ENCODE data around the gene SLC35G1. TPM values are rescaled to one million over a fixed set of nuclear protein-coding genes. Genes with fewer than 3 reads are reported as not detected.

SLC35G1 gene
- total RNA-seq, 2 experiments from 2014 or later: 2.2 to 3.1 TPM

GRCh38 chr10:93865794-93866425 is 27.9 kb upstream of the SLC35G1 start:
- Mint-ChIP-seq H3K36me3 (ENCODE audit: low read depth) (no peaks in the 10 kb centered on the region), H3K9me3 (ENCODE audit: insufficient read depth) (no peaks in the 10 kb centered on the region), H3K27me3 (ENCODE audit: low read depth) (peaks cover 7% of the 10 kb centered on the region), H3K4me1 (ENCODE audit: low read depth) (no peaks in the 10 kb centered on the region), H3K4me3 (no peak overlapping the region), H3K27ac (no peak overlapping the region)
- CTCF ChIA-PET: no interaction called here
- DNase-seq (no peak), ATAC-seq (no peak)
- POLR2A ChIA-PET: no interaction called here

- POLR2A ChIA-PET: no interaction called here
- Mint-ChIP-seq H3K27me3 (ENCODE audit: low read depth) (peaks cover 7% of the 10 kb centered on the region), H3K27ac (no peak overlapping the region), H3K9me3 (ENCODE audit: insufficient read depth) (no peaks in the 10 kb centered on the region), H3K4me1 (ENCODE audit: low read depth) (no peaks in the 10 kb centered on the region), H3K36me3 (ENCODE audit: low read depth) (no peaks in the 10 kb centered on the region), H3K4me3 (no peak overlapping the region)
- DNase-seq (no peak), ATAC-seq (no peak)
- CTCF ChIA-PET: no interaction called here
Observed at GRCh38 chr10:93867525-93867924, 26.3 kb upstream of the SLC35G1 start.

- ATAC-seq: no peak
- POLR2A ChIA-PET: no interaction called here
Observed at GRCh38 chr10:93871671-93872204, 22.0 kb upstream of the SLC35G1 start.

GRCh38 chr10:93872375-93873158 is 21.2 kb upstream of the SLC35G1 start:
- DNase-seq (no peak), ATAC-seq (no peak)
- peaks cover 14% of the 10 kb centered on the region for H3K27me3 Mint-ChIP-seq (ENCODE audit: low read depth)
- POLR2A ChIA-PET: no interaction called here
- H3K4me3 Mint-ChIP-seq: no peak overlapping the region
- CTCF ChIA-PET: no interaction called here
- H3K4me1 Mint-ChIP-seq (ENCODE audit: low read depth): no peaks in the 10 kb centered on the region
- H3K36me3 Mint-ChIP-seq (ENCODE audit: low read depth): no peaks in the 10 kb centered on the region
- no peaks in the 10 kb centered on the region for H3K9me3 Mint-ChIP-seq (ENCODE audit: insufficient read depth)
- no peak overlapping the region for H3K27ac Mint-ChIP-seq

More at GRCh38 chr10:93871671-93872204, 22.0 kb upstream of the SLC35G1 start:
- Mint-ChIP-seq H3K27me3 (ENCODE audit: low read depth) (peaks cover 17% of the 10 kb centered on the region), H3K4me3 (no peak overlapping the region), H3K36me3 (ENCODE audit: low read depth) (no peaks in the 10 kb centered on the region), H3K27ac (no peak overlapping the region), H3K4me1 (ENCODE audit: low read depth) (no peaks in the 10 kb centered on the region), H3K9me3 (ENCODE audit: insufficient read depth) (no peaks in the 10 kb centered on the region)
- CTCF ChIA-PET: no interaction called here
- DNase-seq: no peak

GRCh38 chr10:93873420-93874115 is 20.2 kb upstream of the SLC35G1 start:
- H3K36me3 Mint-ChIP-seq (ENCODE audit: low read depth): no peaks in the 10 kb centered on the region
- CTCF ChIA-PET: no interaction called here
- DNase-seq (no peak), ATAC-seq (no peak)
- no peaks in the 10 kb centered on the region for H3K4me1 Mint-ChIP-seq (ENCODE audit: low read depth)
- no peak overlapping the region for H3K4me3 Mint-ChIP-seq
- POLR2A ChIA-PET: no interaction called here
- H3K27me3 Mint-ChIP-seq (ENCODE audit: low read depth): peaks cover 12% of the 10 kb centered on the region
- no peak overlapping the region for H3K27ac Mint-ChIP-seq
- no peaks in the 10 kb centered on the region for H3K9me3 Mint-ChIP-seq (ENCODE audit: insufficient read depth)

GRCh38 chr10:93874309-93875031 is 19.3 kb upstream of the SLC35G1 start:
- Mint-ChIP-seq H3K4me1 (ENCODE audit: low read depth) (no peaks in the 10 kb centered on the region), H3K9me3 (ENCODE audit: insufficient read depth) (no peaks in the 10 kb centered on the region), H3K27me3 (ENCODE audit: low read depth) (peaks cover 15% of the 10 kb centered on the region), H3K4me3 (no peak overlapping the region), H3K36me3 (ENCODE audit: low read depth) (no peaks in the 10 kb centered on the region), H3K27ac (no peak overlapping the region)
- ChIA-PET CTCF (no interaction called here), POLR2A (no interaction called here)
- DNase-seq (no peak), ATAC-seq (no peak)

GRCh38 chr10:93875032-93875358 is 18.8 kb upstream of the SLC35G1 start:
- POLR2A ChIA-PET: no interaction called here
- ATAC-seq (no peak), DNase-seq (no peak)
- Mint-ChIP-seq H3K36me3 (ENCODE audit: low read depth) (no peaks in the 10 kb centered on the region), H3K4me1 (ENCODE audit: low read depth) (no peaks in the 10 kb centered on the region), H3K4me3 (no peak overlapping the region), H3K27ac (no peak overlapping the region), H3K9me3 (ENCODE audit: insufficient read depth) (no peaks in the 10 kb centered on the region), H3K27me3 (ENCODE audit: low read depth) (peaks cover 15% of the 10 kb centered on the region)
- CTCF ChIA-PET: no interaction called here

GRCh38 chr10:93876381-93876780 is 17.4 kb upstream of the SLC35G1 start:
- no peaks in the 10 kb centered on the region for H3K36me3 Mint-ChIP-seq (ENCODE audit: low read depth)
- H3K9me3 Mint-ChIP-seq (ENCODE audit: insufficient read depth): no peaks in the 10 kb centered on the region
- ATAC-seq (no peak), DNase-seq (no peak)
- POLR2A ChIA-PET: no interaction called here
- H3K27ac Mint-ChIP-seq: no peak overlapping the region
- CTCF ChIA-PET: interaction anchor here (0.5 kb wide), 1 partner anchor 512 kb away, joined by 3 read pairs; no protein-coding TSS in a partner anchor
- H3K27me3 Mint-ChIP-seq (ENCODE audit: low read depth): peaks cover 17% of the 10 kb centered on the region
- H3K4me3 Mint-ChIP-seq: no peak overlapping the region
- H3K4me1 Mint-ChIP-seq (ENCODE audit: low read depth): no peaks in the 10 kb centered on the region

GRCh38 chr10:93879273-93879672 is 14.5 kb upstream of the SLC35G1 start:
- H3K9me3 Mint-ChIP-seq (ENCODE audit: insufficient read depth): no peaks in the 10 kb centered on the region
- no peak overlapping the region for H3K4me3 Mint-ChIP-seq
- ATAC-seq (no peak), DNase-seq (no peak)
- POLR2A ChIA-PET: no interaction called here
- peaks cover 25% of the 10 kb centered on the region for H3K27me3 Mint-ChIP-seq (ENCODE audit: low read depth)
- CTCF ChIA-PET: no interaction called here
- H3K36me3 Mint-ChIP-seq (ENCODE audit: low read depth): no peaks in the 10 kb centered on the region
- no peaks in the 10 kb centered on the region for H3K4me1 Mint-ChIP-seq (ENCODE audit: low read depth)
- H3K27ac Mint-ChIP-seq: no peak overlapping the region

GRCh38 chr10:93894516-93895378 is 969 bp downstream of the SLC35G1 start:
- H3K36me3 Mint-ChIP-seq (ENCODE audit: low read depth): peaks cover 1% of the 10 kb centered on the region
- no peaks in the 10 kb centered on the region for H3K9me3 Mint-ChIP-seq (ENCODE audit: insufficient read depth)
- H3K4me3 Mint-ChIP-seq: peak overlapping the region; percentile 73
- no peak for DNase-seq
- peaks cover 38% of the 10 kb centered on the region for H3K4me1 Mint-ChIP-seq (ENCODE audit: low read depth)
- POLR2A ChIA-PET: no interaction called here
- peak overlapping the region; percentile 57 for H3K27ac Mint-ChIP-seq
- peaks cover 17% of the 10 kb centered on the region for H3K27me3 Mint-ChIP-seq (ENCODE audit: low read depth)
- no peak for ATAC-seq
- CTCF ChIA-PET: interaction anchor here (1.0 kb wide), 2 partner anchors 10 to 22 kb away, joined by 3 read pairs; no protein-coding TSS in a partner anchor

GRCh38 chr10:93897070-93897780 is 3.4 kb downstream of the SLC35G1 start:
- Mint-ChIP-seq H3K4me1 (ENCODE audit: low read depth) (peaks cover 38% of the 10 kb centered on the region), H3K36me3 (ENCODE audit: low read depth) (peaks cover 1% of the 10 kb centered on the region), H3K9me3 (ENCODE audit: insufficient read depth) (no peaks in the 10 kb centered on the region), H3K27me3 (ENCODE audit: low read depth) (peaks cover 8% of the 10 kb centered on the region), H3K4me3 (no peak overlapping the region), H3K27ac (no peak overlapping the region)
- no peak for ATAC-seq
- ChIA-PET CTCF (no interaction called here), POLR2A (no interaction called here)
- DNase-seq: no peak

Data from activated CD8-positive, alpha-beta T cell treated with anti-CD3 and anti-CD28 coated beads, Interleukin-2, amount 10 ng/mL, durations not matched to agents 7 days and 5 days (primary cell).